ENCODE data around the gene RAB8B. TPM values are rescaled to one million over a fixed set of nuclear protein-coding genes. Genes with fewer than 3 reads are reported as not detected.

RAB8B gene
- total RNA-seq, 4 donors from 2014 or later: 9.1 to 23.6 (median 10.7) TPM

- WGBS, 2 donors: 93 to 94% methylated on average over 3 of the region's 3 CpGs
- no peak for DNase-seq (ENCODE audit: low spot score in 2 of 2)
- intact Hi-C loops (cut with DNase I; ENCODE audit: low total_unique reads): loop anchor here (5.0 kb wide), 1 partner anchor 108 kb away; no protein-coding TSS in a partner anchor
- H3K4me3 ChIP-seq (ENCODE audit: low read depth, poor library complexity, severe bottlenecking): no peak overlapping the region
- no peak for TF ChIP-seq POLR2A (IDR thresholded peaks at IDR 0.05)
- TF ChIP-seq, protein P1, sequence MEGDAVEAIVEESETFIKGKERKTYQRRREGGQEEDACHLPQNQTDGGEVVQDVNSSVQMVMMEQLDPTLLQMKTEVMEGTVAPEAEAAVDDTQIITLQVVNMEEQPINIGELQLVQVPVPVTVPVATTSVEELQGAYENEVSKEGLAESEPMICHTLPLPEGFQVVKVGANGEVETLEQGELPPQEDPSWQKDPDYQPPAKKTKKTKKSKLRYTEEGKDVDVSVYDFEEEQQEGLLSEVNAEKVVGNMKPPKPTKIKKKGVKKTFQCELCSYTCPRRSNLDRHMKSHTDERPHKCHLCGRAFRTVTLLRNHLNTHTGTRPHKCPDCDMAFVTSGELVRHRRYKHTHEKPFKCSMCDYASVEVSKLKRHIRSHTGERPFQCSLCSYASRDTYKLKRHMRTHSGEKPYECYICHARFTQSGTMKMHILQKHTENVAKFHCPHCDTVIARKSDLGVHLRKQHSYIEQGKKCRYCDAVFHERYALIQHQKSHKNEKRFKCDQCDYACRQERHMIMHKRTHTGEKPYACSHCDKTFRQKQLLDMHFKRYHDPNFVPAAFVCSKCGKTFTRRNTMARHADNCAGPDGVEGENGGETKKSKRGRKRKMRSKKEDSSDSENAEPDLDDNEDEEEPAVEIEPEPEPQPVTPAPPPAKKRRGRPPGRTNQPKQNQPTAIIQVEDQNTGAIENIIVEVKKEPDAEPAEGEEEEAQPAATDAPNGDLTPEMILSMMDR (IDR thresholded peaks at IDR 0.05): no peak
Observed at GRCh38 chr15:63294359-63294758, 105.0 kb downstream of the RAB8B start.

- TF ChIP-seq POLR2A (IDR thresholded peaks at IDR 0.05): no peak
Observed at GRCh38 chr15:63295341-63295740, 105.9 kb downstream of the RAB8B start.

DNA sequence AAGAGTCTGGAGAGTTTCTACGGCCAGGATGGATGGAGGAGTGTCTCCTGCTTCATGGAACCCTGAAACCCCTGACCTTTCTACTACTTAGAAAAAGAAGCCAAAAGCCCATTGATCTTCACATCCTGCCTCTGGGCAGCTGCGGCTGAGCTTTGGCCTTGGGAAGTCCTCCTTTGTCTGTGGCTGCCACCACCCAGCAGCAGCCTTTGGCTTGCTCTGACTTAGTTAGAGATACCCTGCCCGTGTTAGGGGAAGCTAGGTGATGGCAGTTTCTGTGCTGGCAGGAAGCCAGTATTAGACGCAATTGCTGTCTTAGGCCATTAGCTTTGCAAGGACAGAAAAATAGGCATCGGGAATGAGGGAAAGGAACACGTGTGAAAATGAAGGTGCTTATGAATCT, 106.8 kb downstream of the RAB8B start:
- DNase-seq (ENCODE audit: low spot score in 2 of 2): no peak
- TF ChIP-seq, protein P1 (IDR thresholded peaks at IDR 0.05): no peak
- no peak for TF ChIP-seq POLR2A (IDR thresholded peaks at IDR 0.05)
- WGBS, 2 donors: 74 to 88% methylated on average over 6 of the region's 6 CpGs
- intact Hi-C loops (cut with DNase I; ENCODE audit: low total_unique reads): no loop called here
- no peak overlapping the region for H3K4me3 ChIP-seq (ENCODE audit: low read depth, poor library complexity, severe bottlenecking)

More at GRCh38 chr15:63295341-63295740, 105.9 kb downstream of the RAB8B start:
- H3K4me3 ChIP-seq (ENCODE audit: low read depth, poor library complexity, severe bottlenecking): no peak overlapping the region
- no peak for DNase-seq (ENCODE audit: low spot score in 2 of 2)
- intact Hi-C loops (cut with DNase I; ENCODE audit: low total_unique reads): no loop called here

GRCh38 chr15:63299943-63300575, 110.7 kb downstream of the RAB8B start:
- WGBS, 2 donors: 89 to 94% methylated on average over 7 of the region's 7 CpGs
- DNase-seq (ENCODE audit: low spot score in 2 of 2): no peak
- intact Hi-C loops (cut with DNase I; ENCODE audit: low total_unique reads): no loop called here
- H3K4me3 ChIP-seq (ENCODE audit: low read depth, poor library complexity, severe bottlenecking): no peak overlapping the region
- TF ChIP-seq, protein P1 (IDR thresholded peaks at IDR 0.05): no peak
- TF ChIP-seq POLR2A (IDR thresholded peaks at IDR 0.05): no peak

DNA sequence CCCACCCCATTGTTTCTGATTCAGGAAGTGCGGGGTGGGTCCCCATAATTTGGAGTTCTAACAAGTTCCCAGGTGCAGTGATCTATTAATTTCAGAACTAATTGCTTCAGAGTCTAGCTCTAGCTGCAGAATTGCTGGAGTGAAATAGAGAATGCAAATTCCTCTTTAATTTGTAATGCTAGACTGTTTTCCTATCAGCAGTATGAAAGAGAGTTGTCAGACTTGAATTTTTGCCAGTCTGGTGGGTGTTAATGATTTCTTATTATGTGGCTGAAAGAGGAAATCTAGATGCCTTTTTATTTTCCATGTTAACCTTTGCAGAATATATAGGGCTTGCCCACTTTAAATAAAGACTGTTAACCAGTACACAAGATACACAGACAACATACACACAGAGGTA, 111.7 kb downstream of the RAB8B start:
- 76 to 91% methylated on average over 1 of the region's 1 CpG for WGBS, 2 donors
- no peak overlapping the region for H3K4me3 ChIP-seq (ENCODE audit: low read depth, poor library complexity, severe bottlenecking)
- intact Hi-C loops (cut with DNase I; ENCODE audit: low total_unique reads): no loop called here
- no peak for DNase-seq (ENCODE audit: low spot score in 2 of 2)
- TF ChIP-seq, protein P1 (IDR thresholded peaks at IDR 0.05): no peak
- TF ChIP-seq POLR2A (IDR thresholded peaks at IDR 0.05): no peak

GRCh38 chr15:63305260-63305659, 115.9 kb downstream of the RAB8B start:
- WGBS, 2 donors: 66 to 67% methylated on average over 5 of the region's 5 CpGs
- DNase-seq (ENCODE audit: low spot score in 2 of 2): no peak
- H3K4me3 ChIP-seq (ENCODE audit: low read depth, poor library complexity, severe bottlenecking): no peak overlapping the region
- TF ChIP-seq POLR2A (IDR thresholded peaks at IDR 0.05): no peak
- TF ChIP-seq, protein P1 (IDR thresholded peaks at IDR 0.05): no peak
- intact Hi-C loops (cut with DNase I; ENCODE audit: low total_unique reads): no loop called here

Data from lower leg skin (tissue), 4 donors.